ENCODE results near the gene GRIN3A. TPM values are rescaled to one million over a fixed set of nuclear protein-coding genes. Genes with fewer than 3 reads are reported as not detected.

GRIN3A gene
- total and polyA plus RNA-seq, 9 of the 15 experiments (the other 6 are each of a cell fraction or from before 2014, with no cell fraction given), result 0.01 to 0.03 TPM; not detected in 7

DNA sequence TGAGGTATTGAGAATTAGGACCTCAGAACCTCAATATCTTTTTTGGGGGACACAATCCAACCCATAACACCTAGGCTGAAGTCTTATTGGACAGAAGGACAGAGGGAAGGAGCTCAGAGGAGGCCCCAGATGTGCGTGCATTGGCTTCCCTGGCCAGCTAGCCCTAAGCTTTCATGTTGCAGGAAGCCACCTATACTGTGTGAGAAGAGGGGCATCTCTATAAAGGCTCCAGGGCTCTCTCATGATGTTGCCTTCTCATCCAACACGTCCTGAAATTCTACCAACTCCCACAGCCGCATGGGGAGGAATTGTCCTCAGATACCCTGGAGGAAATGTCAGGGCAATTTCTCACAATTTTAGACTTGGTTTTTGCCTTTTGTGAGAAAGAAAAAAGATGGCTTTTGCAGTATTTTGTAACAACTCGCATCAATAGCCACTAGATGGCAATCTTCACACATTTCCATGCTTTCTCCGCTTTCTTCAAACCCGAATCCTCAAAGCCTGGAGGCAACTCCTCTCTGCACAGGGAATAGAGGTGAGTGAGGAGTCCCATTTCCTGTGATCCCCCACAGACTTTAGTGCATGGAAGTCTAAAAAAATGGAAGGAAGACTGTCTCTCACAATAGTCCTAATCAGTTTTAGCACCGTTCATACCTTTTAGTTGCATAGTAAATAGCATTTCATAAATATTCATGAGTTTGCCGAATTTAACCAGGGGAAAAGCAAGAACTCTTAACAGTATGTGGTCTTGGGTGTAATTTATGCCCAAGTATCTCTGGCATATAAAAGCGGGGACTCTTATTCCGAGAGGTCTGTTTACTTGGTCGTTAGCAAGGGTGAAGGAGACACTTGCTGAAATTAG lies 136.3 kb downstream of the GRIN3A start (continued):
- TF ChIP-seq, protein P1, sequence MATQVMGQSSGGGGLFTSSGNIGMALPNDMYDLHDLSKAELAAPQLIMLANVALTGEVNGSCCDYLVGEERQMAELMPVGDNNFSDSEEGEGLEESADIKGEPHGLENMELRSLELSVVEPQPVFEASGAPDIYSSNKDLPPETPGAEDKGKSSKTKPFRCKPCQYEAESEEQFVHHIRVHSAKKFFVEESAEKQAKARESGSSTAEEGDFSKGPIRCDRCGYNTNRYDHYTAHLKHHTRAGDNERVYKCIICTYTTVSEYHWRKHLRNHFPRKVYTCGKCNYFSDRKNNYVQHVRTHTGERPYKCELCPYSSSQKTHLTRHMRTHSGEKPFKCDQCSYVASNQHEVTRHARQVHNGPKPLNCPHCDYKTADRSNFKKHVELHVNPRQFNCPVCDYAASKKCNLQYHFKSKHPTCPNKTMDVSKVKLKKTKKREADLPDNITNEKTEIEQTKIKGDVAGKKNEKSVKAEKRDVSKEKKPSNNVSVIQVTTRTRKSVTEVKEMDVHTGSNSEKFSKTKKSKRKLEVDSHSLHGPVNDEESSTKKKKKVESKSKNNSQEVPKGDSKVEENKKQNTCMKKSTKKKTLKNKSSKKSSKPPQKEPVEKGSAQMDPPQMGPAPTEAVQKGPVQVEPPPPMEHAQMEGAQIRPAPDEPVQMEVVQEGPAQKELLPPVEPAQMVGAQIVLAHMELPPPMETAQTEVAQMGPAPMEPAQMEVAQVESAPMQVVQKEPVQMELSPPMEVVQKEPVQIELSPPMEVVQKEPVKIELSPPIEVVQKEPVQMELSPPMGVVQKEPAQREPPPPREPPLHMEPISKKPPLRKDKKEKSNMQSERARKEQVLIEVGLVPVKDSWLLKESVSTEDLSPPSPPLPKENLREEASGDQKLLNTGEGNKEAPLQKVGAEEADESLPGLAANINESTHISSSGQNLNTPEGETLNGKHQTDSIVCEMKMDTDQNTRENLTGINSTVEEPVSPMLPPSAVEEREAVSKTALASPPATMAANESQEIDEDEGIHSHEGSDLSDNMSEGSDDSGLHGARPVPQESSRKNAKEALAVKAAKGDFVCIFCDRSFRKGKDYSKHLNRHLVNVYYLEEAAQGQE (IDR thresholded peaks at IDR 0.05; ENCODE audit: borderline replicate concordance), result peak; percentile 60; the same call in 1 of the 2 replicates
- TF ChIP-seq, protein P1 (CRISPR knock-in tag; IDR thresholded peaks at IDR 0.05; ENCODE audit: low read depth), result no peak
- TF ChIP-seq, protein P2, sequence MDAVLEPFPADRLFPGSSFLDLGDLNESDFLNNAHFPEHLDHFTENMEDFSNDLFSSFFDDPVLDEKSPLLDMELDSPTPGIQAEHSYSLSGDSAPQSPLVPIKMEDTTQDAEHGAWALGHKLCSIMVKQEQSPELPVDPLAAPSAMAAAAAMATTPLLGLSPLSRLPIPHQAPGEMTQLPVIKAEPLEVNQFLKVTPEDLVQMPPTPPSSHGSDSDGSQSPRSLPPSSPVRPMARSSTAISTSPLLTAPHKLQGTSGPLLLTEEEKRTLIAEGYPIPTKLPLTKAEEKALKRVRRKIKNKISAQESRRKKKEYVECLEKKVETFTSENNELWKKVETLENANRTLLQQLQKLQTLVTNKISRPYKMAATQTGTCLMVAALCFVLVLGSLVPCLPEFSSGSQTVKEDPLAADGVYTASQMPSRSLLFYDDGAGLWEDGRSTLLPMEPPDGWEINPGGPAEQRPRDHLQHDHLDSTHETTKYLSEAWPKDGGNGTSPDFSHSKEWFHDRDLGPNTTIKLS (IDR thresholded peaks at IDR 0.05; ENCODE audit: borderline replicate concordance, low read depth), result no peak
- TF ChIP-seq RAD21 (CRISPR knock-in tag; conservative IDR thresholded peaks at IDR 0.05 in 1 of 2, IDR thresholded peaks at IDR 0.05 in 1 of 2), result peak; percentile 61 to 78
- TF ChIP-seq SMC3 (conservative IDR thresholded peaks at IDR 0.05; ENCODE audit: insufficient read depth, low read depth, low read length), result peak; percentile 55; the same call in 1 of the 2 replicates
- no peak for TF ChIP-seq ERF (CRISPR knock-in tag; IDR thresholded peaks at IDR 0.05)
